Neural progenitor cell (in vitro differentiated cells): ENCODE measurements around the gene IQGAP2.

Source experiments
- CTCF ChIP-seq: fragments of 200-600 bp; sonication (generic); IDR thresholded peaks from 2 replicates; pipeline ENCODE4 v1.5.1; 2017; ENCODE audit warnings: antibody characterized with exemption, mild to moderate bottlenecking
- EZH2 ChIP-seq: fragments of 200-600 bp; sonication (generic); IDR thresholded peaks from 2 replicates; pipeline ENCODE4 v1.6.1; 2017; ENCODE audit warnings: antibody characterized with exemption, mild to moderate bottlenecking, moderate library complexity
- EZH2phosphoT487 ChIP-seq: fragments of 200-600 bp; sonication (generic); IDR thresholded peaks from 2 replicates; pipeline ENCODE4 v1.6.1; 2017; ENCODE audit warnings: antibody characterized with exemption

- TF ChIP-seq CTCF (no peak), EZH2 (no peak), EZH2phosphoT487 (no peak)
These were observed 220.0 kb downstream of the IQGAP2 start, which contains the start of gene F2RL2 for GRCh38 chr5:76622973-76623596.
